ENCODE measurements around the gene MAP2. TPM values are rescaled to one million over a fixed set of nuclear protein-coding genes. Genes with fewer than 3 reads are reported as not detected.

The MAP2 gene
- total and polyA plus RNA-seq, 2 donors (not counting 1 experiment from before 2014, with no cell fraction given): 1.8 to 3.0 TPM

GRCh38 chr2:209640358-209640757 lies 216.5 kb downstream of the MAP2 start:
- TF ChIP-seq CTCF (IDR thresholded peaks at IDR 0.05): no peak
- TF ChIP-seq EZH2 (IDR thresholded peaks at IDR 0.05; ENCODE audit: borderline replicate concordance, insufficient read depth, low read depth, low read length, poor library complexity, severe bottlenecking): no peak
- no peak for DNase-seq
- Histone ChIP-seq H3K27me3 (replicated peaks in 1 of 4; ENCODE audit: control extremely low read depth in 1 of 4, control insufficient read depth in 3 of 4, insufficient read depth in 4 of 4, low read length in 3 of 4) (no peaks in the 10 kb centered on the region), H3K36me3 (replicated peaks in 1 of 2; ENCODE audit: control extremely low read depth in 1 of 2, control insufficient read depth in 1 of 2, extremely low read depth in 1 of 2, insufficient read depth in 2 of 2, low read length in 1 of 2) (no peaks in the 10 kb centered on the region), H3K4me2 (replicated peaks; ENCODE audit: low read depth, low read length, poor library complexity, severe bottlenecking) (no peak overlapping the region), H3K9ac (ENCODE audit: low read length) (no peak overlapping the region), H3K79me2 (ENCODE audit: control insufficient read depth, insufficient read depth, low read length) (no peaks in the 10 kb centered on the region), H4K20me1 (ENCODE audit: control insufficient read depth, insufficient read depth, low read length, poor library complexity, severe bottlenecking) (no peaks in the 10 kb centered on the region), H3K27ac (ENCODE audit: low read length in 2 of 2) (no peak overlapping the region), H3K4me1 (ENCODE audit: control insufficient read depth in 2 of 2, insufficient read depth in 2 of 2, low read length in 2 of 2) (no peaks in the 10 kb centered on the region), H3K4me3 (ENCODE audit: control extremely low read depth in 1 of 5, extremely low read depth in 1 of 5, insufficient read depth in 1 of 5, low read depth in 2 of 5, low read length in 4 of 5) (no peak overlapping the region), H3K9me3 (ENCODE audit: control extremely low read depth in 1 of 3, control insufficient read depth in 2 of 3, insufficient read depth in 1 of 3, low read length in 2 of 3) (no peaks in the 10 kb centered on the region), H2AFZ (ENCODE audit: insufficient read depth, low read depth, low read length, poor library complexity, severe bottlenecking) (no peak overlapping the region)
- ChIA-PET POLR2A (no interaction called here), CTCF (interaction anchor here (0.6 kb wide), 1 partner anchor 132 kb away, joined by 3 read pairs; no protein-coding TSS in a partner anchor)
- no peak overlapping the region for H3K4me3 Mint-ChIP-seq
- H3K4me1 Mint-ChIP-seq: no peaks in the 10 kb centered on the region
- no peak for ATAC-seq (ENCODE audit: low read depth)
- no peaks in the 10 kb centered on the region for H3K9me3 Mint-ChIP-seq (ENCODE audit: insufficient read depth)
- WGBS (ENCODE audit: insufficient coverage): no CpG with 5 or more reads among the region's 2 CpGs
- no peaks in the 10 kb centered on the region for H3K27me3 Mint-ChIP-seq
- intact Hi-C loops (cut with micrococcal nuclease): no loop called here
- H3K27ac Mint-ChIP-seq: no peak overlapping the region

GRCh38 chr2:209642146-209642820 lies 218.4 kb downstream of the MAP2 start:
- Histone ChIP-seq H3K4me2 (replicated peaks; ENCODE audit: low read depth, low read length, poor library complexity, severe bottlenecking) (no peak overlapping the region), H3K36me3 (replicated peaks in 1 of 2; ENCODE audit: control extremely low read depth in 1 of 2, control insufficient read depth in 1 of 2, extremely low read depth in 1 of 2, insufficient read depth in 2 of 2, low read length in 1 of 2) (no peaks in the 10 kb centered on the region), H2AFZ (ENCODE audit: insufficient read depth, low read depth, low read length, poor library complexity, severe bottlenecking) (no peak overlapping the region), H3K9me3 (ENCODE audit: control extremely low read depth in 1 of 3, control insufficient read depth in 2 of 3, insufficient read depth in 1 of 3, low read length in 2 of 3) (no peaks in the 10 kb centered on the region), H3K79me2 (ENCODE audit: control insufficient read depth, insufficient read depth, low read length) (no peaks in the 10 kb centered on the region), H3K9ac (ENCODE audit: low read length) (no peak overlapping the region), H3K27me3 (replicated peaks in 1 of 4; ENCODE audit: control extremely low read depth in 1 of 4, control insufficient read depth in 3 of 4, insufficient read depth in 4 of 4, low read length in 3 of 4) (no peaks in the 10 kb centered on the region), H3K4me1 (ENCODE audit: control insufficient read depth in 2 of 2, insufficient read depth in 2 of 2, low read length in 2 of 2) (no peaks in the 10 kb centered on the region), H4K20me1 (ENCODE audit: control insufficient read depth, insufficient read depth, low read length, poor library complexity, severe bottlenecking) (no peaks in the 10 kb centered on the region), H3K27ac (ENCODE audit: low read length in 2 of 2) (no peak overlapping the region), H3K4me3 (ENCODE audit: control extremely low read depth in 1 of 5, extremely low read depth in 1 of 5, insufficient read depth in 1 of 5, low read depth in 2 of 5, low read length in 4 of 5) (no peak overlapping the region)
- TF ChIP-seq EZH2 (IDR thresholded peaks at IDR 0.05; ENCODE audit: borderline replicate concordance, insufficient read depth, low read depth, low read length, poor library complexity, severe bottlenecking) (no peak), CTCF (IDR thresholded peaks at IDR 0.05) (no peak)
- CTCF ChIA-PET: no interaction called here
- no peaks in the 10 kb centered on the region for H3K27me3 Mint-ChIP-seq
- H3K4me3 Mint-ChIP-seq: no peak overlapping the region
- no peaks in the 10 kb centered on the region for H3K9me3 Mint-ChIP-seq (ENCODE audit: insufficient read depth)
- POLR2A ChIA-PET: no interaction called here
- intact Hi-C loops (cut with micrococcal nuclease): no loop called here
- no peaks in the 10 kb centered on the region for H3K4me1 Mint-ChIP-seq
- WGBS (ENCODE audit: insufficient coverage): no CpG with 5 or more reads among the region's 3 CpGs
- H3K27ac Mint-ChIP-seq: no peak overlapping the region
- DNase-seq: no peak
- no peak for ATAC-seq (ENCODE audit: low read depth)

Measured in B cell (primary cell).